Measurements from ENCODE around the gene ATP13A4.

ATP13A4 gene

GRCh38 chr3:193499136-193499770 lies 55.4 kb downstream of the ATP13A4 start:
- TF ChIP-seq TAF1 (IDR thresholded peaks at IDR 0.05; ENCODE audit: low read depth) (no peak), CEBPB (IDR thresholded peaks at IDR 0.05) (no peak), ZBTB7A (IDR thresholded peaks at IDR 0.05; ENCODE audit: low read depth) (no peak), NFIC (IDR thresholded peaks at IDR 0.05) (no peak), USF1 (IDR thresholded peaks at IDR 0.05) (no peak), RAD21 (IDR thresholded peaks at IDR 0.05; ENCODE audit: low read depth) (no peak)

GRCh38 chr3:193498215-193498614 lies 56.5 kb downstream of the ATP13A4 start:
- TF ChIP-seq CREB1 (IDR thresholded peaks at IDR 0.05; ENCODE audit: low read depth) (no peak), YY1 (IDR thresholded peaks at IDR 0.05; ENCODE audit: low read depth) (no peak), MAX (IDR thresholded peaks at IDR 0.05) (no peak), EGR1 (IDR thresholded peaks at IDR 0.05) (no peak), NFIC (IDR thresholded peaks at IDR 0.05) (no peak), USF1 (IDR thresholded peaks at IDR 0.05) (no peak), RAD21 (IDR thresholded peaks at IDR 0.05; ENCODE audit: low read depth) (no peak), CEBPB (IDR thresholded peaks at IDR 0.05) (no peak), TEAD4 (IDR thresholded peaks at IDR 0.05) (no peak), TAF1 (IDR thresholded peaks at IDR 0.05; ENCODE audit: low read depth) (no peak), TCF12 (IDR thresholded peaks at IDR 0.05; ENCODE audit: low read depth) (no peak), EP300 (IDR thresholded peaks at IDR 0.05; ENCODE audit: borderline replicate concordance) (no peak), REST (IDR thresholded peaks at IDR 0.05; ENCODE audit: low read depth) (no peak), FOXM1 (IDR thresholded peaks at IDR 0.05; ENCODE audit: borderline replicate concordance, low read depth) (no peak)

GRCh38 chr3:193496658-193497057 lies 58.0 kb downstream of the ATP13A4 start:
- TF ChIP-seq NFIC (IDR thresholded peaks at IDR 0.05) (no peak), ZBTB7A (IDR thresholded peaks at IDR 0.05; ENCODE audit: low read depth) (no peak), FOXM1 (IDR thresholded peaks at IDR 0.05; ENCODE audit: borderline replicate concordance, low read depth) (no peak), MAX (IDR thresholded peaks at IDR 0.05) (no peak), REST (IDR thresholded peaks at IDR 0.05; ENCODE audit: low read depth) (no peak), USF1 (IDR thresholded peaks at IDR 0.05) (no peak), CREB1 (IDR thresholded peaks at IDR 0.05; ENCODE audit: low read depth) (no peak), EGR1 (IDR thresholded peaks at IDR 0.05) (no peak), RAD21 (IDR thresholded peaks at IDR 0.05; ENCODE audit: low read depth) (no peak)

GRCh38 chr3:193491026-193491425 lies 63.7 kb downstream of the ATP13A4 start:
- TF ChIP-seq RAD21 (IDR thresholded peaks at IDR 0.05; ENCODE audit: low read depth) (no peak), YY1 (IDR thresholded peaks at IDR 0.05; ENCODE audit: low read depth) (no peak), FOXM1 (IDR thresholded peaks at IDR 0.05; ENCODE audit: borderline replicate concordance, low read depth) (no peak), TEAD4 (IDR thresholded peaks at IDR 0.05) (no peak), CREB1 (IDR thresholded peaks at IDR 0.05; ENCODE audit: low read depth) (no peak), TCF12 (IDR thresholded peaks at IDR 0.05; ENCODE audit: low read depth) (no peak), ZBTB7A (IDR thresholded peaks at IDR 0.05; ENCODE audit: low read depth) (no peak), CEBPB (IDR thresholded peaks at IDR 0.05) (no peak), TAF1 (IDR thresholded peaks at IDR 0.05; ENCODE audit: low read depth) (no peak), REST (IDR thresholded peaks at IDR 0.05; ENCODE audit: low read depth) (no peak)

Measured in Ishikawa (cell line).